SK-N-SH (cell line): Measurements from ENCODE around the gene GRID2IP.

Source experiments
- CHD2 ChIP-seq: fragments of 150-350 bp; IDR thresholded peaks from 2 replicates; pipeline ENCODE4 v1.6.1; 2018; ENCODE audit warnings: low read length; ENCODE audit not compliant: partially characterized antibody
- CTCF ChIP-seq: fragments of 200-600 bp; sonication (generic); IDR thresholded peaks from 2 replicates; pipeline ENCODE4 v1.6.1; 2017; ENCODE audit warnings: antibody characterized with exemption, mild to moderate bottlenecking, moderate library complexity
- EP300 ChIP-seq, 2 experiments: IDR thresholded peaks; 2 replicates each; pipeline versions ENCODE4 v1.4.0 to v1.6.1; 2012; ENCODE audit warnings: borderline replicate concordance in 1 of 2, low read depth in 1 of 2, low read length in 1 of 2
- FOXJ3 ChIP-seq: sonication (generic); formaldehyde crosslinking; IDR thresholded peaks from 2 replicates; pipeline ENCODE4 v1.5.1; 2020; ENCODE audit warnings: mild to moderate bottlenecking, missing genetic modification reagents
- FOXM1 ChIP-seq: IDR thresholded peaks from 2 replicates; pipeline ENCODE4 v1.4.0; 2012; ENCODE audit warnings: low read depth, mild to moderate bottlenecking
- JUND ChIP-seq: IDR thresholded peaks from 2 replicates; pipeline ENCODE4 v1.4.0; 2012
- MXI1 ChIP-seq: IDR thresholded peaks from 2 replicates; pipeline ENCODE4 v1.6.1; 2012; ENCODE audit warnings: mild to moderate bottlenecking, low read depth, low read length, improper control_type of control experiment
- POLR2AphosphoS5 ChIP-seq: IDR thresholded peaks from 2 replicates; pipeline ENCODE4 v1.6.1; 2012; ENCODE audit warnings: low read depth, low read length
- SIN3A ChIP-seq: IDR thresholded peaks from 2 replicates; pipeline ENCODE4 v1.6.1; 2012; ENCODE audit warnings: low read depth, mild to moderate bottlenecking, low read length, moderate library complexity, borderline replicate concordance
- TEAD4 ChIP-seq: IDR thresholded peaks from 2 replicates; pipeline ENCODE4 v1.4.0; 2012; ENCODE audit warnings: mild to moderate bottlenecking, borderline replicate concordance; ENCODE audit not compliant: insufficient read depth

- no peak for TF ChIP-seq CTCF
- no peak for TF ChIP-seq TEAD4
- no peak for TF ChIP-seq JUND
- TF ChIP-seq EP300 (IDR thresholded peaks at IDR 0.05; ENCODE audit: borderline replicate concordance in 1 of 2, low read depth in 1 of 2, low read length in 1 of 2), result no peak
- no peak for TF ChIP-seq SIN3A
- no peak for TF ChIP-seq MXI1
- TF ChIP-seq CHD2, result no peak
- TF ChIP-seq FOXM1, result no peak
- no peak for TF ChIP-seq FOXJ3 (CRISPR knock-in tag)
- no peak for TF ChIP-seq POLR2AphosphoS5
Observed at GRCh38 chr7:6563936-6564770, 12.9 kb upstream of the GRID2IP start.
